HG02678 (cell line): ENCODE measurements around the gene VSIG10L.

Experiments
- ATAC-seq: cut with Tn5 transposase; IDR thresholded peaks from one replicate; pipeline ENCODE4 v1.9.1; 2021; ENCODE audit warnings: mild to moderate bottlenecking, moderate library complexity; ENCODE audit not compliant: unreplicated experiment

Gene VSIG10L

GRCh38 chr19:51318687-51319648, 23.0 kb downstream of the VSIG10L start:
- ATAC-seq, result no peak

GRCh38 chr19:51317968-51318367, 24.0 kb downstream of the VSIG10L start:
- no peak for ATAC-seq

- no peak for ATAC-seq
Measured at GRCh38 chr19:51317376-51317775, 24.6 kb downstream of the VSIG10L start.

- ATAC-seq, result no peak
Measured at GRCh38 chr19:51316688-51317087, 25.3 kb downstream of the VSIG10L start.

GRCh38 chr19:51311351-51312257, 30.3 kb downstream of the VSIG10L start, which contains the start of gene IGLON5:
TSS of gene IGLON5 (plus strand) at chr19:51311644. CDS start at chr19:51311848, 204 bp downstream.
- ATAC-seq, result no peak

GRCh38 chr19:51305479-51305878, 36.5 kb downstream of the VSIG10L start:
- no peak for ATAC-seq

GRCh38 chr19:51301266-51301665, 40.7 kb downstream of the VSIG10L start:
- ATAC-seq, result no peak

GRCh38 chr19:51297406-51297805, 44.5 kb downstream of the VSIG10L start:
- no peak for ATAC-seq

- no peak for ATAC-seq
Measured at GRCh38 chr19:51296336-51297093, 45.4 kb downstream of the VSIG10L start.

- ATAC-seq, result no peak
Measured at GRCh38 chr19:51295382-51296126, 46.4 kb downstream of the VSIG10L start.

GRCh38 chr19:51294977-51295375, 47.0 kb downstream of the VSIG10L start:
- no peak for ATAC-seq

- no peak for ATAC-seq
Measured at GRCh38 chr19:51294211-51294976, 47.5 kb downstream of the VSIG10L start.

GRCh38 chr19:51293571-51294210, 48.2 kb downstream of the VSIG10L start:
- no peak for ATAC-seq

- no peak for ATAC-seq
Measured at GRCh38 chr19:51292971-51293370, 49.0 kb downstream of the VSIG10L start.

- ATAC-seq, result no peak
Measured at GRCh38 chr19:51289635-51290034, 52.3 kb downstream of the VSIG10L start.

GRCh38 chr19:51285682-51286081, 56.3 kb downstream of the VSIG10L start:
- ATAC-seq, result no peak

GRCh38 chr19:51282335-51282734, 59.6 kb downstream of the VSIG10L start:
- no peak for ATAC-seq
